ENCODE data around the gene FADS3.

DNA sequence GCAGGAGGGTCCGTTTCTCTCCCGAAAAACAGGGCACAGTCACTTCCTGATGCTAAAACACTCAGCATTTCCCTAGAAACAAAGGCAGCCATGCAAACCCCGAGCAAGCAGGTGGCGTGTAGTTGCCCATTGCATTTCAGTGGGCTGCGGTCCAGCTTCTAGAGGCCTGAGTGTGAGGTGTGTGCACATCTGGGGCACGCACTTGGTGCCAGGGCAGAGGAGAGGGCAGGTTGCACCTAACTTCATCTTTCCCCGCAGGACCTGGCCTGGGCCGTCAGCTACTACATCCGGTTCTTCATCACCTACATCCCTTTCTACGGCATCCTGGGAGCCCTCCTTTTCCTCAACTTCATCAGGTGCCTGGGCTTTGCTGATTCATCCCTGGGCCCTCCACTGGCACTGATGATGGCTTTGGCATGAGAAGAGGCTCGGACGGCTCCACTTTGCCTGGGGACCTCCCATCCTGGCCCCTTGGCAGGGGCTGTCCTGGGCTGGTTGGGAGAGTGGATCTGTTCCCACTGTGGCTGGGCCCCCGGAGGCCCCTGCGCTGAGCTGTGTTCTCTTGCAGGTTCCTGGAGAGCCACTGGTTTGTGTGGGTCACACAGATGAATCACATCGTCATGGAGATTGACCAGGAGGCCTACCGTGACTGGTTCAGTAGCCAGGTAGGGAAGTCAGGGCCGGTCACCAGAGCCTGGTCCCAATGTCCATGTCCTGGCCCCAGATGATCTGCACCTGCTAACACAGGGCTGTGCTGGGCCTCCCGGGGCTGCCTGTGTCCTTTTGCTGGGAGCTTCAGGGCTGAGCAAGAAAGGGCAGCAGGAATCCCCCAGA is 28.4 kb downstream of the FADS3 start:
- TF ChIP-seq, protein P1, sequence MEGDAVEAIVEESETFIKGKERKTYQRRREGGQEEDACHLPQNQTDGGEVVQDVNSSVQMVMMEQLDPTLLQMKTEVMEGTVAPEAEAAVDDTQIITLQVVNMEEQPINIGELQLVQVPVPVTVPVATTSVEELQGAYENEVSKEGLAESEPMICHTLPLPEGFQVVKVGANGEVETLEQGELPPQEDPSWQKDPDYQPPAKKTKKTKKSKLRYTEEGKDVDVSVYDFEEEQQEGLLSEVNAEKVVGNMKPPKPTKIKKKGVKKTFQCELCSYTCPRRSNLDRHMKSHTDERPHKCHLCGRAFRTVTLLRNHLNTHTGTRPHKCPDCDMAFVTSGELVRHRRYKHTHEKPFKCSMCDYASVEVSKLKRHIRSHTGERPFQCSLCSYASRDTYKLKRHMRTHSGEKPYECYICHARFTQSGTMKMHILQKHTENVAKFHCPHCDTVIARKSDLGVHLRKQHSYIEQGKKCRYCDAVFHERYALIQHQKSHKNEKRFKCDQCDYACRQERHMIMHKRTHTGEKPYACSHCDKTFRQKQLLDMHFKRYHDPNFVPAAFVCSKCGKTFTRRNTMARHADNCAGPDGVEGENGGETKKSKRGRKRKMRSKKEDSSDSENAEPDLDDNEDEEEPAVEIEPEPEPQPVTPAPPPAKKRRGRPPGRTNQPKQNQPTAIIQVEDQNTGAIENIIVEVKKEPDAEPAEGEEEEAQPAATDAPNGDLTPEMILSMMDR (IDR thresholded peaks at IDR 0.05), result no peak
- TF ChIP-seq POLR2AphosphoS5 (IDR thresholded peaks at IDR 0.05; ENCODE audit: low read depth, low read length) (no peak), SIN3A (IDR thresholded peaks at IDR 0.05; ENCODE audit: borderline replicate concordance, insufficient read depth, low read depth, low read length) (no peak)
- TF ChIP-seq, protein P2, sequence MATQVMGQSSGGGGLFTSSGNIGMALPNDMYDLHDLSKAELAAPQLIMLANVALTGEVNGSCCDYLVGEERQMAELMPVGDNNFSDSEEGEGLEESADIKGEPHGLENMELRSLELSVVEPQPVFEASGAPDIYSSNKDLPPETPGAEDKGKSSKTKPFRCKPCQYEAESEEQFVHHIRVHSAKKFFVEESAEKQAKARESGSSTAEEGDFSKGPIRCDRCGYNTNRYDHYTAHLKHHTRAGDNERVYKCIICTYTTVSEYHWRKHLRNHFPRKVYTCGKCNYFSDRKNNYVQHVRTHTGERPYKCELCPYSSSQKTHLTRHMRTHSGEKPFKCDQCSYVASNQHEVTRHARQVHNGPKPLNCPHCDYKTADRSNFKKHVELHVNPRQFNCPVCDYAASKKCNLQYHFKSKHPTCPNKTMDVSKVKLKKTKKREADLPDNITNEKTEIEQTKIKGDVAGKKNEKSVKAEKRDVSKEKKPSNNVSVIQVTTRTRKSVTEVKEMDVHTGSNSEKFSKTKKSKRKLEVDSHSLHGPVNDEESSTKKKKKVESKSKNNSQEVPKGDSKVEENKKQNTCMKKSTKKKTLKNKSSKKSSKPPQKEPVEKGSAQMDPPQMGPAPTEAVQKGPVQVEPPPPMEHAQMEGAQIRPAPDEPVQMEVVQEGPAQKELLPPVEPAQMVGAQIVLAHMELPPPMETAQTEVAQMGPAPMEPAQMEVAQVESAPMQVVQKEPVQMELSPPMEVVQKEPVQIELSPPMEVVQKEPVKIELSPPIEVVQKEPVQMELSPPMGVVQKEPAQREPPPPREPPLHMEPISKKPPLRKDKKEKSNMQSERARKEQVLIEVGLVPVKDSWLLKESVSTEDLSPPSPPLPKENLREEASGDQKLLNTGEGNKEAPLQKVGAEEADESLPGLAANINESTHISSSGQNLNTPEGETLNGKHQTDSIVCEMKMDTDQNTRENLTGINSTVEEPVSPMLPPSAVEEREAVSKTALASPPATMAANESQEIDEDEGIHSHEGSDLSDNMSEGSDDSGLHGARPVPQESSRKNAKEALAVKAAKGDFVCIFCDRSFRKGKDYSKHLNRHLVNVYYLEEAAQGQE (IDR thresholded peaks at IDR 0.05; ENCODE audit: insufficient read depth in 1 of 2, low read depth in 2 of 2, low read length in 1 of 2), result no peak

Data from Panc1 (cell line).